PC-9 (cell line): Measurements from ENCODE around the gene NTN4.

ENCODE experiments used
- CTCF ChIP-seq: fragments of 200-600 bp; sonication (generic); conservative IDR thresholded peaks from 2 replicates; pipeline ENCODE4 v1.6.1; 2017; ENCODE audit warnings: mixed run types, antibody characterized with exemption, mild to moderate bottlenecking, moderate library complexity
- EZH2 ChIP-seq: fragments of 200-600 bp; sonication (generic); IDR thresholded peaks from 2 replicates; pipeline ENCODE4 v1.8.0; 2017; ENCODE audit warnings: antibody characterized with exemption, low read depth

DNA sequence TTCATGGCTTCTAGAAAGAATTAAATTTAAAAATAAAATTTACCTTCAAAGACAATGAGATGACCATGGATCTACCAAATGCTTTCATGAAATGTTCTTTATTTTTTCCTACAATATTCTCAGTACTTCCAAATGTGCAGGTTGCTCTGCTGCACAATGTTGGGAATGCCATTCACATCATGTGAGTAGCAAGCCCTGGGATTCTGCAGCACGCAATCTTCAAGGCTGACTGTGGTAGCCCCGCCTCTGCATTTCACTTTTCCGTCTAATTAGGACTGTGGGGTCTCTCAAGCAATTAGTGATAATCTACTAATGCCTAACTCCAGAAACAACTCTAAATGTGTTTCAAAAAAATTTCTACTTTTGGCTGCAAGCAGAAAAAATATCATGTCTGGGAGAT, 13.7 kb upstream of the NTN4 start:
- TF ChIP-seq CTCF: no peak
- TF ChIP-seq EZH2: no peak
